HG02623 (cell line): ENCODE measurements around the gene SPEM1.

Source experiments
- ATAC-seq: cut with Tn5 transposase; IDR thresholded peaks from one replicate; pipeline ENCODE4 v1.9.1; 2021; ENCODE audit warnings: moderate library complexity; ENCODE audit not compliant: unreplicated experiment

SPEM1 gene

GRCh38 chr17:7418472-7419152 lies 1.5 kb upstream of the SPEM1 start:
- ATAC-seq: no peak

- ATAC-seq: no peak
Observed at GRCh38 chr17:7421186-7421585, 1.1 kb downstream of the SPEM1 start.

- ATAC-seq: no peak
Observed at GRCh38 chr17:7423679-7424078, 3.6 kb downstream of the SPEM1 start.

- no peak for ATAC-seq
Observed at GRCh38 chr17:7425316-7425715, 5.2 kb downstream of the SPEM1 start, which contains the start of gene SPEM2. TSS of gene SPEM2 (plus strand) at chr17:7425616. CDS start at chr17:7425689, 73 bp downstream.

GRCh38 chr17:7425756-7426155 lies 5.6 kb downstream of the SPEM1 start:
- no peak for ATAC-seq

GRCh38 chr17:7426203-7426863 lies 6.2 kb downstream of the SPEM1 start:
- no peak for ATAC-seq

GRCh38 chr17:7426896-7427489 lies 6.9 kb downstream of the SPEM1 start:
- ATAC-seq: no peak

- no peak for ATAC-seq
Observed at GRCh38 chr17:7427549-7427948, 7.4 kb downstream of the SPEM1 start.

GRCh38 chr17:7428557-7428956 lies 8.4 kb downstream of the SPEM1 start, which contains the start of gene SPEM3:
TSS of gene SPEM3 (plus strand) at chr17:7428857. CDS start at chr17:7428903, 46 bp downstream.
- ATAC-seq: no peak

GRCh38 chr17:7429722-7430121 lies 9.6 kb downstream of the SPEM1 start:
- no peak for ATAC-seq

GRCh38 chr17:7431231-7431630 lies 11.1 kb downstream of the SPEM1 start:
- no peak for ATAC-seq

- ATAC-seq: no peak
Observed at GRCh38 chr17:7432296-7432695, 12.2 kb downstream of the SPEM1 start.

- ATAC-seq: peak; percentile 3
Observed at GRCh38 chr17:7435676-7436555, 15.8 kb downstream of the SPEM1 start.

- no peak for ATAC-seq
Observed at GRCh38 chr17:7436556-7437368, 16.6 kb downstream of the SPEM1 start.

- ATAC-seq: no peak
Observed at GRCh38 chr17:7437369-7437863, 17.3 kb downstream of the SPEM1 start.

- no peak for ATAC-seq
Observed at GRCh38 chr17:7437950-7438614, 18.0 kb downstream of the SPEM1 start.

- no peak for ATAC-seq
Observed at GRCh38 chr17:7438656-7439460, 18.7 kb downstream of the SPEM1 start.

GRCh38 chr17:7439462-7440112 lies 19.5 kb downstream of the SPEM1 start, which contains the start of gene FGF11:
TSS of gene FGF11 (plus strand) at chr17:7439512. CDS start at chr17:7439621, 109 bp downstream.
- ATAC-seq: no peak
